ENCODE data around the gene ZFYVE28.

DNA sequence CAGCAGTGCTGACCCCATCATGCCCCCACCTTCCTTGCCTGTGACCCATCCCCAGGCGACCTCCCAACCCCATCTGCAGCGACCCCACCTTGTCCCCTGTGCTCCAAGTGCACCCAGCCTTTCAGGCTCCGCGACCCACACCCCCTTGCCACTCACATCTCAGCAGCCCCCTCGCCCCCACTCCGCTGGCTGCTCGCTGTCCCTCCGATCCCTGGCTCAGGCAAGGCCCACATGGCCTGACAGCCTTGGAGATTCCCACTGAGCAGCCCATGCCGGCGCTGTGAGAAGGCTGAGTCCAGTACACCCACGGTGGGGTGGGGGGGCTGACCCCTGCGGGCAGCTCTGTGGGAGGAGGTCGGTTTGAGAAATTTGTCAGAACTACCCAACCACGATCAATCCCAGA, 9.1 kb downstream of the ZFYVE28 start:
- no peak for TF ChIP-seq YY1 (IDR thresholded peaks at IDR 0.05; ENCODE audit: insufficient read depth, insufficient read length)
- no peak for TF ChIP-seq ZNF274 (IDR thresholded peaks at IDR 0.05; ENCODE audit: low read depth, low read length)
- TF ChIP-seq SUZ12 (IDR thresholded peaks at IDR 0.05; ENCODE audit: extremely low read depth, insufficient read depth, insufficient read length) = no peak
